BLaER1 treated with 17β-estradiol and CSF1 and Interleukin-3, amounts not matched to agents 10 nM and 100 nM (cell line): ENCODE measurements around the gene NAV2.

Experiments used
- H3K27ac ChIP-seq, 11 experiments: shearing (Covaris generic); formaldehyde crosslinking; 2 replicates each; pipeline ENCODE4 v1.8.1; 2022
- H3K27me3 ChIP-seq, 11 experiments: shearing (Covaris generic); formaldehyde crosslinking; 2 replicates each; pipeline ENCODE4 v1.8.1; 2022
- H3K36me3 ChIP-seq, 11 experiments: shearing (Covaris generic); formaldehyde crosslinking; 2 replicates each; pipeline ENCODE4 v1.8.1; 2022
- H3K4me1 ChIP-seq, 10 experiments: shearing (Covaris generic); formaldehyde crosslinking; 2 replicates each; pipeline ENCODE4 v1.8.1; 2022
- H3K4me2 ChIP-seq, 11 experiments: shearing (Covaris generic); formaldehyde crosslinking; 2 replicates each; pipeline ENCODE4 v1.8.1; 2022
- H3K4me3 ChIP-seq, 10 experiments: shearing (Covaris generic); formaldehyde crosslinking; 2 replicates each; pipeline ENCODE4 v1.8.1; 2022
- H3K9ac ChIP-seq, 11 experiments: shearing (Covaris generic); formaldehyde crosslinking; 2 replicates each; pipeline ENCODE4 v1.8.1; 2022
- H3K9me3 ChIP-seq, 11 experiments: shearing (Covaris generic); formaldehyde crosslinking; replicated peaks in 1 of 11; 2 replicates each; pipeline ENCODE4 v1.8.1; 2022
- H4K20me1 ChIP-seq, 11 experiments: shearing (Covaris generic); formaldehyde crosslinking; 2 replicates each; pipeline ENCODE4 v1.8.1; 2022
- Cebpa-rat ChIP-seq, 11 experiments: shearing (Covaris generic); IDR thresholded peaks; 2 replicates each; pipeline ENCODE4 v1.8.1; 2022

Gene NAV2

DNA sequence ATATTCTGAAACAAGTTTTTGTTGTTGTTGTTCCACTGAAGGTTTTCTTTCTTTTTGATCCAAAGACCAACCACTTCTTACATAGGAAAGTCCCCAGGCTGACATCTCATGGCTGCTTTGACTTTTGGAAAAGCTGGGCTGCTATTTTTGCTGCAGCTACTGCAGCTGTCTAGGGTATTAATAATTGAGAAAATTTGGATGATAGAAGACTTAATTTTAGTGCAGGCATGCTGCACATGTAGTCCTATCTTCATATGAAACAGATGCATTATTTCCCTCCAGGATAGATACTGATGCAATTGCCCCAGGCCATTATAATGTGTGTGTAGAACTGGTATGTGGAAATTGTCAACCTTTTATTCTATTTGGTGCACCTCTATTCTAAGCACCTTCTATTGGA is 131.4 kb downstream of the NAV2 start:
- H3K36me3 ChIP-seq = no peaks in the 10 kb centered on the region

DNA sequence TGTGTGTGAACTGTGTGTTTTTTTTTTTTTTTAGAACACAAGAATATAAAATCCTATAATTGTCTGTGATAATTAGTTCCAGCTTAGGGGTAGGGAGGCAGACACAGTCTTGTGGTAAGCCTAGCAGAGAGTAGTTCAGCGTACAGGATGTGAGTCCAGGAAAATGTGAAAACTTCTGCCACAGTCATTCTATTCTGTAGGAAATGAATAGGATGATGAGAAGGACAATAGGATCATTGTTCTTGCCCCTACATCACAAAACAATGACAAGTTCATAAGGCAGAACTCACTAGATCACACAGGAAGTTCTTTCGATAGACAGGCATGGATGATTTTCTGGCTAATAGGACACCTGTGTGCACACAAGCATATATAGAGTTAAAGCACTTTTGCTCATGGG is 132.2 kb downstream of the NAV2 start:
- Histone ChIP-seq H3K4me1 (no peaks in the 10 kb centered on the region), H3K36me3 (no peaks in the 10 kb centered on the region), H3K9ac (no peak overlapping the region), H3K4me3 (no peak overlapping the region), H3K9me3 (no peaks in the 10 kb centered on the region), H3K27me3 (no peaks in the 10 kb centered on the region; a peak in 1 of 22 replicates), H3K4me2 (no peak overlapping the region), H3K27ac (no peak overlapping the region), H4K20me1 (no peaks in the 10 kb centered on the region)
- no peak for TF ChIP-seq Cebpa-rat (IDR thresholded peaks at IDR 0.05)

More for the DNA sequence above, 131.4 kb downstream of the NAV2 start:
- Histone ChIP-seq H3K27me3 (no peaks in the 10 kb centered on the region; a peak in 1 of 22 replicates), H3K9me3 (no peaks in the 10 kb centered on the region), H4K20me1 (no peaks in the 10 kb centered on the region), H3K4me3 (no peak overlapping the region), H3K4me2 (no peak overlapping the region), H3K9ac (no peak overlapping the region), H3K27ac (no peak overlapping the region), H3K4me1 (no peaks in the 10 kb centered on the region)
- no peak for TF ChIP-seq Cebpa-rat (IDR thresholded peaks at IDR 0.05)

DNA sequence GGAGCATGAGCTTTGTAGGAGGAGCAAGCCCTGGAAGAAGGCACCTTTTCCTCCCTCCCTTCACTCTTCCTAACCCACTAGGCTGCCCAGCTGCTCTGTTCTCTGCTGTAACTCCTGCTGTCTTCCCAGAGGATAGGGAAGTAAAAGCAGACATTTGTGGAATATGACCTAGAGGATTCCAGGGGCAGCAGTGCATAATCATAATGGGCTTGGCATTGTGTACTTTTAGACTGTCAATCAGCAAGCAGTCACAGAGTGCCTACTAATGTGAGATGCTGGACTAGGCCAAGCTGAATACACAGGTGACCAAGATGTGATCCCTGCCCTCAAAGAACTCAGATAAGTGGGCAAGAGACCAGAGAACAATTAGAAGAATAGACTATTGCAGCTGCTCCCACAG is 133.0 kb downstream of the NAV2 start:
- no peaks in the 10 kb centered on the region for H3K36me3 ChIP-seq
- H3K4me3 ChIP-seq = no peak overlapping the region
- H3K27ac ChIP-seq = no peak overlapping the region
- H3K9ac ChIP-seq = no peak overlapping the region
- no peaks in the 10 kb centered on the region; a peak in 1 of 22 replicates for H3K27me3 ChIP-seq
- TF ChIP-seq Cebpa-rat (IDR thresholded peaks at IDR 0.05) = no peak
- H4K20me1 ChIP-seq = no peaks in the 10 kb centered on the region
- no peaks in the 10 kb centered on the region for H3K4me1 ChIP-seq
- no peaks in the 10 kb centered on the region for H3K9me3 ChIP-seq
- no peak overlapping the region for H3K4me2 ChIP-seq

GRCh38 chr11:19846654-19847305 is 134.1 kb downstream of the NAV2 start:
- no peaks in the 10 kb centered on the region for H4K20me1 ChIP-seq
- no peaks in the 10 kb centered on the region for H3K9me3 ChIP-seq
- no peak overlapping the region for H3K9ac ChIP-seq
- H3K4me3 ChIP-seq = no peak overlapping the region
- no peak overlapping the region for H3K4me2 ChIP-seq
- no peaks in the 10 kb centered on the region for H3K4me1 ChIP-seq
- TF ChIP-seq Cebpa-rat (IDR thresholded peaks at IDR 0.05) = no peak
- H3K27me3 ChIP-seq = no peaks in the 10 kb centered on the region
- H3K27ac ChIP-seq = no peak overlapping the region
- H3K36me3 ChIP-seq = no peaks in the 10 kb centered on the region

GRCh38 chr11:19848219-19848618 is 135.6 kb downstream of the NAV2 start:
- Histone ChIP-seq H3K4me2 (no peak overlapping the region), H3K27ac (no peak overlapping the region), H3K4me3 (no peak overlapping the region), H3K9me3 (no peaks in the 10 kb centered on the region), H3K36me3 (no peaks in the 10 kb centered on the region), H3K4me1 (peaks cover 0 to 5% (median 1%) of the 10 kb centered on the region in 10 experiments; a peak in 9 of 20 replicates), H3K9ac (no peak overlapping the region), H3K27me3 (no peaks in the 10 kb centered on the region), H4K20me1 (no peaks in the 10 kb centered on the region)
- TF ChIP-seq Cebpa-rat (IDR thresholded peaks at IDR 0.05) = no peak

- peaks cover 0 to 15% (median 8%) of the 10 kb centered on the region in 10 experiments; a peak in 9 of 20 replicates for H3K4me1 ChIP-seq
- H3K27ac ChIP-seq = no peak overlapping the region
- no peaks in the 10 kb centered on the region for H3K36me3 ChIP-seq
- no peaks in the 10 kb centered on the region for H4K20me1 ChIP-seq
- TF ChIP-seq Cebpa-rat (IDR thresholded peaks at IDR 0.05) = no peak
- H3K9me3 ChIP-seq = no peaks in the 10 kb centered on the region
- no peak overlapping the region for H3K9ac ChIP-seq
- no peaks in the 10 kb centered on the region for H3K27me3 ChIP-seq
- H3K4me2 ChIP-seq = no peak overlapping the region
- H3K4me3 ChIP-seq = no peak overlapping the region
Measured at GRCh38 chr11:19849107-19849789, 136.6 kb downstream of the NAV2 start.

DNA sequence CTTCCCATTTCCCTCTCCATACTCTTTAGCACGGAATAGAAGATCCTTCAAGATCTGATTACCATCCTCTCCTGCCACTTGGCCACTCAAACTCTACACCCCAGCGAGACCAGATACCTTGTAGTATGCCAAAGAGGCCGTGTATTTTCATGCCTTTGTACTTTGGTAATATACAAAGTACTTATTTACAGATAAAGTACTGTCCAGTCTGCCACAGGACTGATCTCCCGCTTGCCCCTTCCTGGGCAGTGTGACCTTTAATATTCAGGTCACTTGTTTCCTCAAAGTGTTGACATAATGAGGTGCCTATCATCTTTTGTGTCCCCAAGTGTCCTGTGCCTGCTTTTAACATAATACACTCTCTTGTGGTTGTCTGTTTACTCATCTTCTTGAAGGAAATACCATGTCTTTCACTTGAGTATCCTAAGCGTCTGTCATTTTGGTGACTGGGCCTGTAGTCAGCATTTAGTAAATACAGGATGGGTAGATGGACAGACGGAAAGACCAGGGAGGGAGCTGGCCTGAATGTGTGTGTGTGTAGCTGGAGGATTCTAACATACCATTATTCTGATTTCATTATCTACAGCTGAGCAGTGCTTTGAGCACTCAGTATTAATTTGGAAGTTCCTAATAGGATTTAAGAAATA is 137.4 kb downstream of the NAV2 start:
- Histone ChIP-seq H3K4me1 (peaks cover 0 to 16% (median 8%) of the 10 kb centered on the region in 10 experiments; a peak in 9 of 20 replicates), H4K20me1 (no peaks in the 10 kb centered on the region), H3K27me3 (no peaks in the 10 kb centered on the region), H3K9me3 (no peaks in the 10 kb centered on the region), H3K36me3 (no peaks in the 10 kb centered on the region), H3K4me2 (no peak overlapping the region), H3K4me3 (no peak overlapping the region), H3K9ac (no peak overlapping the region), H3K27ac (no peak overlapping the region)
- no peak for TF ChIP-seq Cebpa-rat (IDR thresholded peaks at IDR 0.05)

DNA sequence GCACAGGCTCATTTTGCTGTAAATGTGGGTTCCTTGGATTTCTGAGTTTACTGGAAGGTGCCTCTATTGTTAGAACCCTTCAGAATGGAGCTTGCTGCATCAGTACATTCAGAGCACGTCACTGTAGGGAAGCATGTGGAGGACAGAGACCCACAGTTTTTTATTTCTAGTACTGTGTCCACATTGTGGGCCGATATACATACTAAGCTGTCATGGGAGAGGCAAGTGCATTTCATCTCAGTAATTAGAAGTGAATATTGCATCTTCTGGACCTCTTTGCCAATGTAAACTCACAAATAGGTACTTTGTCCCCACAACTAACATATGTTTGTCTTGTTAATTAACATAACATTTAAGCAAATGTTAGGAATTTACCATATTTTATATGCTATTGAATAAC is 139.7 kb downstream of the NAV2 start:
- Histone ChIP-seq H3K4me2 (no peak overlapping the region), H3K9me3 (no peaks in the 10 kb centered on the region), H3K4me3 (no peak overlapping the region), H3K27me3 (no peaks in the 10 kb centered on the region), H3K27ac (no peak overlapping the region), H3K9ac (no peak overlapping the region), H3K4me1 (peaks cover 0 to 16% (median 8%) of the 10 kb centered on the region in 10 experiments; a peak in 9 of 20 replicates), H4K20me1 (no peaks in the 10 kb centered on the region), H3K36me3 (no peaks in the 10 kb centered on the region)
- TF ChIP-seq Cebpa-rat (IDR thresholded peaks at IDR 0.05) = no peak

DNA sequence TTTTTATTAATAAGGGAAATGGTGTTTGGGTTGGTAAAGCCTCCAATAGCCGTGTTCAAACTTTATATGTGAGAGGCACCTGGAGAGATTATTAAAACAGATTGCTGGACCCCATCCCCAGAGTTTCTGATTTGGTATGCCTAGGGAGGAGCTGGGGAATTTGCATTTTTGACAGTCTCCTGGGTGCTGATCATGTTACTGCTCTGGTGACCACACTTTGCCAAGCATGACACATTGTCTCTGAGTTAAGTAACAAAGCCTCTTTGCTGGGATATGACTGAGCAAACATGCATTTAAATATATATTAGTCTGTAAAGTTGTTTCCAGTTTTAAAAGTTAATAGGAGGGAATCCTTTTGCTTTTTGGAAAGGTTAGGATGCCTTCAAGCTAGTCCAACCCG is 140.4 kb downstream of the NAV2 start:
- Histone ChIP-seq H3K4me3 (no peak overlapping the region), H3K36me3 (no peaks in the 10 kb centered on the region), H3K9ac (no peak overlapping the region), H3K27ac (no peak overlapping the region), H3K4me2 (peak overlapping the region in 8 of 11 experiments; percentile 3 to 54 (median 30); a peak in 12 of 22 replicates), H4K20me1 (no peaks in the 10 kb centered on the region), H3K27me3 (no peaks in the 10 kb centered on the region), H3K9me3 (no peaks in the 10 kb centered on the region), H3K4me1 (peaks cover 0 to 16% (median 8%) of the 10 kb centered on the region in 10 experiments; a peak in 9 of 20 replicates)
- TF ChIP-seq Cebpa-rat (IDR thresholded peaks at IDR 0.05) = no peak
